Pancreas (tissue), 10 donors: Measurements from ENCODE around the gene PLXNA3. TPM values are rescaled to one million over a fixed set of nuclear protein-coding genes. Genes with fewer than 3 reads are reported as not detected.
"Not testable (repeated sequence)": the region's sequence is repeated elsewhere in the genome, so short reads cannot be mapped to it uniquely, and the experiment has no call there.

Source experiments
- ATAC-seq, 4 donors: fragments of 200-7000 bp; cut with Tn5 transposase; one replicate each; pipeline versions ENCODE4 v1.8.0 to v1.9.1; 2020; ENCODE audit warnings: mild to moderate bottlenecking in 4 of 4, moderate library complexity in 4 of 4
- DNase-seq, 6 donors: peaks; one replicate each; pipeline ENCODE4 v3.0.0-alpha.2; 2020
- FAIRE-seq: peaks from 2 replicates; lab custom pipeline; 2012; peaks lifted over from hg19 to GRCh38; lab: Jason Lieb, UNC
- H3K27ac ChIP-seq, 4 donors: fragments of 200-600 bp; sonication (generic); 1 replicate in 3 of 4; 2 replicates in 1 of 4; pipeline versions ENCODE4 v1.5.0 to v1.8.0; 2020
- H3K27me3 ChIP-seq, 4 donors: fragments of 200-600 bp; one replicate each; pipeline ENCODE4 v1.8.0; 2021
- H3K36me3 ChIP-seq, 3 donors: fragments of 200-600 bp; sonication (generic) in 1 of 3; one replicate each; pipeline versions ENCODE4 v1.5.0 to v1.8.0; 2020 to 2021
- H3K4me1 ChIP-seq, 3 donors: fragments of 200-600 bp; one replicate each; pipeline ENCODE4 v1.8.0; 2021
- H3K4me3 ChIP-seq, 4 donors: fragments of 200-600 bp; sonication (generic) in 2 of 4; one replicate each; pipeline versions ENCODE4 v1.5.0 to v1.8.0; 2020 to 2021
- H3K9me3 ChIP-seq, 4 donors: fragments of 200-600 bp; one replicate each; pipeline ENCODE4 v1.8.0; 2021
- WGBS, 2 donors: extraction: QIAGEN DNeasy Blood & Tissue Kit; methylation state at CpG; one replicate each; pipeline ENCODE4 v1.1.7; 2013; 5-methylcytosine and 5-hydroxymethylcytosine counted together
- intact Hi-C, 3 donors: fragments of 100-400 bp; cut with DNase I; formaldehyde crosslinking; loops; one replicate each; pipeline versions ENCODE4 v1.11.1 to v1.14.2; 2022
- polyA plus RNA-seq, 2 donors: library from polyadenylated mRNA; stranded (reverse); fragments of 200-250 nt; gene quantifications; one replicate each; pipeline ENCODE4 v1.2.3, GENCODE V29; 2013
- total RNA-seq, 6 donors: library from RNA; stranded (reverse); fragmentation: NEBNext Ultra II Directional in 4 of 6; extraction: Animal tissue kit (Norgen Biotek cat#: 25700) in 4 of 6; gene quantifications; one replicate each; pipeline versions ENCODE4 v1.2.1 to v1.2.4, GENCODE V29; 2021 to 2023
- TF ChIP-seq, protein P1 (sequence below), 4 donors: fragments of 200-600 bp; sonication (generic) in 3 of 4; IDR thresholded peaks; one replicate each; pipeline versions ENCODE4 v1.5.0 to v1.8.0; 2021; ENCODE audit warnings: antibody characterized with exemption in 4 of 4
- donor health status: healthy with polysubstance abuse.
- donor health status: DM: no; HTN: no; CAD: no; lungs with moderate emphysema.
- donor health status: DM: no; HTN: no; CAD: no.
- donor health status: control.
- donor health status: control.
- donor health status: Bipolar disorder and iron deficiency.
- donor health status: DM: yes; HTN: yes; CAD: no.
- donor health status: DM: no; HTN: no; CAD: no.
- donor health status: DM: no; HTN: no; CAD: no.
- donor health status: DM: yes; HTN: yes; CAD: no.

The PLXNA3 gene
- total and polyA plus RNA-seq, 8 donors, result 10.5 to 40.7 (median 16.3) TPM

DNA sequence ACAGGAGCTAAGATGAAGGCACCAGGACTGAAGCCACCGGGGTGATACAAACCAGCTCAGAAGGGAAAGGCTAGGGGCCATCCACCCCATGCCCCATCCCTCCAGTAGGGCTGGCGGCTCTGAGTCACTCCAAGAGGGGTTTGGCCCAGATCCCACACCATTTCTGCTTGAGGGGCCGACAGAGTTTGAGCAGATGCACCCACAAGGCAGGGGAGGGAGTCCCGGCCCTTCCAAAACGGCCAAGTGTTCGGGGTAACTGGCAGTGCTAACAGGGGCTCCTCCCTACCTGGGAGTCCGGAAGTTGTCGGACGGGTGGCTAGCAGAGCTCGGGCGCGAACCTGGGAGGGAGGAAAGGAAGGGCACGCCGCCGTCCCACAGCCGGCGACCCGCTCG, 31.9 kb downstream of the PLXNA3 start:
- H3K27ac ChIP-seq, result peak overlapping the region; percentile 84 to 94 (median 88)
- intact Hi-C loops, result no loop called here
- H3K27me3 ChIP-seq, result no peaks in the 10 kb centered on the region
- peak in 2 of 4 donors; percentile 12 to 14 for ATAC-seq
- WGBS, 2 donors, result 0 to 52% methylated on average over 11 to 19 of the region's 19 CpGs
- H3K4me1 ChIP-seq, result peaks cover 0 to 5% (median 0%) of the 10 kb centered on the region in 3 donors
- H3K36me3 ChIP-seq, result no peaks in the 10 kb centered on the region
- H3K9me3 ChIP-seq, result no peaks in the 10 kb centered on the region
- peak overlapping the region; percentile 33 to 59 (median 56) for H3K4me3 ChIP-seq
- TF ChIP-seq, protein P1, sequence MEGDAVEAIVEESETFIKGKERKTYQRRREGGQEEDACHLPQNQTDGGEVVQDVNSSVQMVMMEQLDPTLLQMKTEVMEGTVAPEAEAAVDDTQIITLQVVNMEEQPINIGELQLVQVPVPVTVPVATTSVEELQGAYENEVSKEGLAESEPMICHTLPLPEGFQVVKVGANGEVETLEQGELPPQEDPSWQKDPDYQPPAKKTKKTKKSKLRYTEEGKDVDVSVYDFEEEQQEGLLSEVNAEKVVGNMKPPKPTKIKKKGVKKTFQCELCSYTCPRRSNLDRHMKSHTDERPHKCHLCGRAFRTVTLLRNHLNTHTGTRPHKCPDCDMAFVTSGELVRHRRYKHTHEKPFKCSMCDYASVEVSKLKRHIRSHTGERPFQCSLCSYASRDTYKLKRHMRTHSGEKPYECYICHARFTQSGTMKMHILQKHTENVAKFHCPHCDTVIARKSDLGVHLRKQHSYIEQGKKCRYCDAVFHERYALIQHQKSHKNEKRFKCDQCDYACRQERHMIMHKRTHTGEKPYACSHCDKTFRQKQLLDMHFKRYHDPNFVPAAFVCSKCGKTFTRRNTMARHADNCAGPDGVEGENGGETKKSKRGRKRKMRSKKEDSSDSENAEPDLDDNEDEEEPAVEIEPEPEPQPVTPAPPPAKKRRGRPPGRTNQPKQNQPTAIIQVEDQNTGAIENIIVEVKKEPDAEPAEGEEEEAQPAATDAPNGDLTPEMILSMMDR (IDR thresholded peaks at IDR 0.05), result no peak
- FAIRE-seq, result no peak
- DNase-seq, result peak in 3 of 6 donors; percentile 26 to 48 (median 37)

DNA sequence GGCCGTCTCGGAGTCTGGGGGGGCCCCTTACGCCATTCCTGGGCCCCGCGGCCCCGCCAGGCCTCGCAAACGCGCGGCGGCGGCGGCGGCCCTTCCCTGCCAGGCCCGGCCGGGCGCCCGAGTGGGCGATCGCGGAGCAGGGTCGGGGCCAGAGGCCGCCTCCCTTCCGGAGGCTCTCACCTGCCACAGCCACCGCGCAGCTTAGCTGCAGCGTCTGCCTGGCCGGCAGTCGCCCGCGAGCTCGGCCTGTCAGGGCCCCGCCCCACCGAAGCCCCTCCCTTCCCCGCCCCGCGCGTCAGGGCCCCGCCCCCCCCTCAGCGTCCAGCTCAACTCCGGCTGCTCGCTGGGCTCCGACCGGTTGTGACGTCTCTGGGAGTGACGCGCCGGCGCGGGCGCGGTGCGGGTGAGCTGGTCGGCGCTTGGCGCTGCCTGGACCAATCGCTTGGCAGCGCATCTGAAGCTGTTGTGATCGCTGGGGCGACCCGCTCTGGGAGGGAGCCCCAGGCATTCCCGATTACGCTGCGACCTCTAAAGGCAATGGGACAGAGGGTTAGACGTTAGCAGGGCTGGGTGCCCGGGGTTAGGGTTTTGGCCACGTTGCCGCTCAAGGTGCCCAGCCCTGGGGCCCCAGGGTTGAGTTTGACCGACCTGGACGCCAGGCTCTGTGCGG, 32.5 kb downstream of the PLXNA3 start, which contains the start of gene SLC10A3:
Gene SLC10A3 (minus strand): TSS at position 216 of the 670 bp plus-strand sequence. CDS start 1,689 bp downstream, outside the sequence.
- Histone ChIP-seq H3K4me3 (peak within 1 kb of the TSS; percentile 33 to 59 (median 56)), H3K36me3 (no peaks in the 10 kb centered on the region), H3K9me3 (no peaks in the 10 kb centered on the region), H3K27ac (peak within 1 kb of the TSS; percentile 84 to 94 (median 88)), H3K27me3 (no peaks in the 10 kb centered on the region), H3K4me1 (peaks cover 0 to 5% (median 0%) of the 10 kb centered on the region in 3 donors)
- TF ChIP-seq, protein P1 (IDR thresholded peaks at IDR 0.05), result no peak
- FAIRE-seq, result no peak
- WGBS, 2 donors, result 1 to 28% methylated on average over 51 to 65 of the region's 71 CpGs
- intact Hi-C loops, result no loop called here
- peak; percentile 90 to 96 (median 94) for DNase-seq
- ATAC-seq, result peak; percentile 82 to 93 (median 86)

DNA sequence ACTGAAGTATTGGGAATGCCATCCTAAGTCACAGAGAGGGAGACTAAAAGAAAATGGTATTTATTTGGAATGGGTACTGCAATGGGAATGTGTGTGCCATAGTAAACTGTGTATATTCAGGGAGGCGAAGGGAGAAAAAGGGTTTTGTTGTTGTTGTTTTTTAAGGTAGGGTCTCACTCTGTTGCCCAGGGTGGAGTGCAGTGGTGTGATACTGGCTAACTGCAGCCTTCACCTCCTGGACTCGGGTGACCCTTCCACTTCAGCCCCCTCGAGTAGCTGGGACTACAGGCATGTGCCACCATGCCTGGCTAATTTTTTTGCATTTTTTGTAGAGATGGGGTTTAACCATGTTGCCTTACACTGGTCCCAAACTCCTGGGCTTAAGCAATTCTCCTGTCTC, 36.6 kb downstream of the PLXNA3 start:
- Histone ChIP-seq H3K27ac (no peak overlapping the region), H3K36me3 (no peaks in the 10 kb centered on the region), H3K9me3 (no peaks in the 10 kb centered on the region), H3K4me3 (no peak overlapping the region), H3K4me1 (no peaks in the 10 kb centered on the region), H3K27me3 (no peaks in the 10 kb centered on the region)
- intact Hi-C loops, result no loop called here
- DNase-seq (peak in 1 of 6 donors; percentile 2), ATAC-seq (no peak), FAIRE-seq (no peak)
- TF ChIP-seq, protein P1 (IDR thresholded peaks at IDR 0.05), result no peak
- 72 to 79% methylated on average over 3 of the region's 3 CpGs for WGBS, 2 donors

DNA sequence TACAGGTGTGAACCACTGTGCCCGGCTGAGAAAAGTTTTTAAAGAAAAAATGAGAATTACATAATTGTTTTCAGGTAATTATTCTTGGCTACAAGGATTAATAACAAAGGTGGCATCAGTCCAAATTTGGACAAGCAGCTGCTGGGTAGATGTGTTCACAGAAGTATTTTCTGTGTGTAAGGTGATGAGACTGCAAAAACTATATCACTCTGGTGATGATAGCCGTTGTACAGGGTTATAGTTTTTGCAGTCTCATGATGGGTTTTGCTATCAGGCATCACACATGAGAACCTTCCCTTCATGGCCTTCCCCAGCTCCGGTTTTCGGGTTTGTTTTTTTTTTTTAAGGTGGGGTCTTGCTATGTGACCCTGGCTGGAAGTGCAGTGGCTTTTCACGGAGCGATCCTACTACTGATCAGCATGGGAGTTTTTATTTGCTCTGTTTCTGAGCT, 37.4 kb downstream of the PLXNA3 start:
- Histone ChIP-seq H3K4me3 (no peak overlapping the region), H3K9me3 (no peaks in the 10 kb centered on the region), H3K27ac (no peak overlapping the region), H3K36me3 (no peaks in the 10 kb centered on the region), H3K4me1 (no peaks in the 10 kb centered on the region), H3K27me3 (no peaks in the 10 kb centered on the region)
- TF ChIP-seq, protein P1 (IDR thresholded peaks at IDR 0.05), result no peak
- no peak for ATAC-seq
- FAIRE-seq, result no peak
- intact Hi-C loops, result no loop called here
- 65 to 75% methylated on average over 6 of the region's 6 CpGs for WGBS, 2 donors
- DNase-seq, result no peak

DNA sequence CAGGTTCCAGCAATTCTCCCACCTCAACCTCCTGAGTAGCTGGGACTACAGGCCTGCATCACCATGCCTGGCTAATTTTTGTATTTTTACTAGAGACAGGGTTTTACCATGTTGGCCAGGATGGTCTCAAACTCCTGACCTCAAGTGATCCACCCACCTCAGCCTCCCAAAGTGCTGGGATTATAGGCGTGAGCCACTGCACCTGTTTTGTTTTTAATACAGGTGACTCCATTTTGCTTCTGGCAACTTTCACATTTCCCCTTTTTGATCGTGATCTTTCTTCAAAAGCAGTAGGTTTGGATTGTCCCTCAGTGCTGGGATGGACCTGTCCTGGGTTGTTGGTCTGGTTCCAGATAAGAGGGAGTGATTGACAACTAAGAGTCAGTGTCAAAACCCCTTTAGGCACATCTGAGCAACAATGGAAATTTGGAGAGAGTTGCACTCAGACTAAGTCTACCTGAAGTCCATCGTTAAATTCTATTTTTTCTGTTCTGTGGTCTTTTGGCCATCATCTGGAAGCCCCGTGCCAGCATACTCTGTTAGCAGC, 38.6 kb downstream of the PLXNA3 start:
- H3K27ac ChIP-seq, FAIRE-seq, H3K27me3 ChIP-seq, H3K36me3 ChIP-seq, H3K4me1 ChIP-seq, ATAC-seq, DNase-seq, intact Hi-C loops, H3K9me3 ChIP-seq, H3K4me3 ChIP-seq: not testable (repeated sequence)
- WGBS, 2 donors, result 53 to 55% methylated on average over 4 of the region's 4 CpGs

DNA sequence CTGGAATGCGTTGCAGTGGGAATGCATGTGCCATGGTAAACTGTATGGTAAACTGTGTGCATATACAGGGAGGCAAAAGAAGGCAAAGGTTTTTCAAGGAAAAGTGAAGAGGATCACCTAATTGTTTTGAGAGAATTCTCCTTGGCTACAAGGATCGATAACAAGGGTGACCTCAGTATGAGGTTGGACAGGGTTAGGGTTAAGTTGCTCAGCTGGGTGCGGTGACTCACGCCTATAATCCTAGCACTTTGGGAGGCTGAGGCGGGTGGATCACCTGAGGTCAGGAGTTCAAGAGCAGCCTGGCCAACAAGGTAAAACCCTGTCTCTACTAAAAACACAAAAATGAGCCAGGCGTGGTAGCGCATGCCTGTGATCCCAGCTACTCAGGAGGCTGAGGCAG, 43.3 kb downstream of the PLXNA3 start:
- H3K9me3 ChIP-seq, intact Hi-C loops, ATAC-seq, FAIRE-seq, DNase-seq, H3K27ac ChIP-seq, H3K36me3 ChIP-seq, H3K4me1 ChIP-seq, H3K27me3 ChIP-seq, H3K4me3 ChIP-seq: not testable (repeated sequence)
- WGBS, 2 donors, result 90 to 92% methylated on average over 7 of the region's 7 CpGs
